Thoracic aorta (tissue), 2 donors: ENCODE measurements around the gene PROSER3. TPM values are rescaled to one million over a fixed set of nuclear protein-coding genes. Genes with fewer than 3 reads are reported as not detected.

Experiments
- ATAC-seq: fragments of 150-250 bp; one replicate; pipeline ENCODE4 v1.8.0; 2017; ENCODE audit warnings: low read depth; ENCODE audit not compliant: insufficient number of reproducible peaks, low FRiP score
- DNase-seq: peaks from one replicate; pipeline ENCODE4 v3.0.0-alpha.2; 2020; ENCODE audit warnings: low spot score
- H3K27ac ChIP-seq, 2 donors: fragments of 200-600 bp; sonication (generic); 1 replicate in 1 of 2; 2 replicates in 1 of 2; pipeline ENCODE4 v1.5.1; 2016; ENCODE audit warnings: mild to moderate bottlenecking in 2 of 2, moderate library complexity in 2 of 2
- H3K27me3 ChIP-seq: fragments of 200-600 bp; sonication (generic); replicated peaks from 2 replicates; pipeline ENCODE4 v1.6.0; 2016; ENCODE audit warnings: mild to moderate bottlenecking; ENCODE audit not compliant: insufficient read depth
- H3K36me3 ChIP-seq: fragments of 200-600 bp; sonication (generic); one replicate; pipeline ENCODE4 v1.5.1; 2016
- H3K4me1 ChIP-seq, 2 donors: fragments of 200-600 bp; sonication (generic); 1 replicate in 1 of 2; 2 replicates in 1 of 2; pipeline versions ENCODE4 v1.5.1 to v1.6.0; 2016; ENCODE audit warnings: low read depth in 2 of 2, mild to moderate bottlenecking in 1 of 2; ENCODE audit not compliant: control insufficient read depth in 1 of 2
- H3K4me3 ChIP-seq: fragments of 200-600 bp; sonication (generic); 2 replicates; pipeline ENCODE4 v1.5.1; 2016; ENCODE audit warnings: mild to moderate bottlenecking
- H3K9me3 ChIP-seq: fragments of 200-600 bp; sonication (generic); 2 replicates; pipeline ENCODE4 v1.5.1; 2016
- total RNA-seq, 2 donors: library from RNA; depleted of rRNA; stranded (reverse); fragments of >200 nt; gene quantifications; one replicate each; pipeline versions ENCODE4 v1.1.0 to v1.2.3, GENCODE V29; 2016
- TF ChIP-seq, protein P1 (sequence below): fragments of 200-600 bp; sonication (generic); IDR thresholded peaks from one replicate; pipeline ENCODE4 v1.5.1; 2019; ENCODE audit warnings: antibody characterized with exemption

The PROSER3 gene
- total RNA-seq, 2 donors from 2014 or later = 11.1 to 16.6 TPM

DNA sequence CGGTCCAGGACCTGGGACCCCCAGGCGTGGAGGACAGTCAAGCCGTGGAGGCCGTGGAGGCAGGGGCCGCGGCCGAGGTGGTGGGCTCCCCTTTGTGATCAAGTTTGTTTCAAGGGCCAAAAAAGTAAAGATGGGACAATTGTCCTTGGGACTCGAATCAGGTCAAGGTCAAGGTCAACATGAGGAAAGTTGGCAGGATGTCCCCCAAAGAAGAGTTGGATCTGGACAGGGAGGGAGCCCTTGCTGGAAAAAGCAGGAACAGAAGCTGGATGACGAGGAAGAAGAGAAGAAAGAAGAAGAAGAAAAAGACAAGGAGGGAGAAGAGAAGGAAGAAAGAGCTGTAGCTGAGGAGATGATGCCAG lies 37.8 kb upstream of the PROSER3 start:
- DNase-seq (no peak), ATAC-seq (no peak)
- no peak overlapping the region for H3K4me3 ChIP-seq
- TF ChIP-seq, protein P1, sequence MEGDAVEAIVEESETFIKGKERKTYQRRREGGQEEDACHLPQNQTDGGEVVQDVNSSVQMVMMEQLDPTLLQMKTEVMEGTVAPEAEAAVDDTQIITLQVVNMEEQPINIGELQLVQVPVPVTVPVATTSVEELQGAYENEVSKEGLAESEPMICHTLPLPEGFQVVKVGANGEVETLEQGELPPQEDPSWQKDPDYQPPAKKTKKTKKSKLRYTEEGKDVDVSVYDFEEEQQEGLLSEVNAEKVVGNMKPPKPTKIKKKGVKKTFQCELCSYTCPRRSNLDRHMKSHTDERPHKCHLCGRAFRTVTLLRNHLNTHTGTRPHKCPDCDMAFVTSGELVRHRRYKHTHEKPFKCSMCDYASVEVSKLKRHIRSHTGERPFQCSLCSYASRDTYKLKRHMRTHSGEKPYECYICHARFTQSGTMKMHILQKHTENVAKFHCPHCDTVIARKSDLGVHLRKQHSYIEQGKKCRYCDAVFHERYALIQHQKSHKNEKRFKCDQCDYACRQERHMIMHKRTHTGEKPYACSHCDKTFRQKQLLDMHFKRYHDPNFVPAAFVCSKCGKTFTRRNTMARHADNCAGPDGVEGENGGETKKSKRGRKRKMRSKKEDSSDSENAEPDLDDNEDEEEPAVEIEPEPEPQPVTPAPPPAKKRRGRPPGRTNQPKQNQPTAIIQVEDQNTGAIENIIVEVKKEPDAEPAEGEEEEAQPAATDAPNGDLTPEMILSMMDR = no peak
- no peaks in the 10 kb centered on the region for H3K9me3 ChIP-seq
- peaks cover 16 to 26% of the 10 kb centered on the region in 2 donors for H3K4me1 ChIP-seq
- no peak overlapping the region for H3K27ac ChIP-seq
- H3K36me3 ChIP-seq = peaks cover 45% of the 10 kb centered on the region
- H3K27me3 ChIP-seq = no peaks in the 10 kb centered on the region

GRCh38 chr19:35720648-35721047 lies 37.3 kb upstream of the PROSER3 start:
- TF ChIP-seq, protein P1 = no peak
- no peak for DNase-seq
- H3K27me3 ChIP-seq = no peaks in the 10 kb centered on the region
- peaks cover 15 to 23% of the 10 kb centered on the region in 2 donors for H3K4me1 ChIP-seq
- H3K9me3 ChIP-seq = no peaks in the 10 kb centered on the region
- no peak overlapping the region for H3K4me3 ChIP-seq
- H3K36me3 ChIP-seq = peaks cover 50% of the 10 kb centered on the region
- no peak overlapping the region for H3K27ac ChIP-seq
- no peak for ATAC-seq

GRCh38 chr19:35721374-35721773 lies 36.6 kb upstream of the PROSER3 start:
- Histone ChIP-seq H3K9me3 (no peaks in the 10 kb centered on the region), H3K36me3 (peaks cover 57% of the 10 kb centered on the region), H3K27me3 (no peaks in the 10 kb centered on the region), H3K27ac (no peak overlapping the region), H3K4me1 (peaks cover 9 to 16% of the 10 kb centered on the region in 2 donors), H3K4me3 (no peak overlapping the region)
- TF ChIP-seq, protein P1 = no peak
- DNase-seq = no peak
- no peak for ATAC-seq

GRCh38 chr19:35722461-35722860 lies 35.5 kb upstream of the PROSER3 start:
- Histone ChIP-seq H3K9me3 (no peaks in the 10 kb centered on the region), H3K36me3 (peaks cover 68% of the 10 kb centered on the region), H3K4me1 (peaks cover 9 to 16% of the 10 kb centered on the region in 2 donors), H3K4me3 (no peak overlapping the region), H3K27ac (no peak overlapping the region), H3K27me3 (no peaks in the 10 kb centered on the region)
- TF ChIP-seq, protein P1 = no peak
- no peak for DNase-seq
- ATAC-seq = no peak

DNA sequence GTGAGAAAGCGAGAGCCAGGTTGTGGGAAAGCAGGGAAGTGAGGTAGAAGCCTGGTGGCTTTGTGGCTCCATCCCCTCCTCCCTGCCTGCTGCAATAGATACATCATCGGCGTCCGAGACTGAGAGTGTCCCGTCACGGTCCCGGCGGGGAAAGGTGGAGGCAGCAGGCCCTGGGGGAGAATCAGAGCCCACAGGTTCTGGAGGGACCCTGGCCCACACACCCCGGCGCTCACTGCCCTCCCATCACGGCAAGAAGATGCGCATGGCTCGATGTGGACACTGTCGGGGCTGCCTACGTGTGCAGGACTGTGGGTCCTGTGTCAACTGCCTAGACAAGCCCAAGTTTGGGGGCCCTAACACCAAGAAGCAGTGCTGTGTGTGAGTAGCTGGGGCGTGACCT lies 35.1 kb upstream of the PROSER3 start:
- Histone ChIP-seq H3K9me3 (no peaks in the 10 kb centered on the region), H3K27ac (no peak overlapping the region), H3K4me3 (no peak overlapping the region), H3K4me1 (peaks cover 9 to 16% of the 10 kb centered on the region in 2 donors), H3K27me3 (no peaks in the 10 kb centered on the region), H3K36me3 (peaks cover 72% of the 10 kb centered on the region)
- TF ChIP-seq, protein P1 = no peak
- DNase-seq (no peak), ATAC-seq (no peak)
